ENCODE measurements around the gene ALMS1. TPM values are rescaled to one million over a fixed set of nuclear protein-coding genes. Genes with fewer than 3 reads are reported as not detected.
"Not testable (repeated sequence)": the region's sequence is repeated elsewhere in the genome, so short reads cannot be mapped to it uniquely, and the experiment has no call there.

Gene ALMS1
- total RNA-seq, 3 donors from 2014 or later (not counting 1 experiment from before 2014, with no cell fraction given): 22.9 to 33.8 (median 26.9) TPM

GRCh38 chr2:73503992-73504570 is 118.4 kb downstream of the ALMS1 start:
- Histone ChIP-seq H3K36me3 (ENCODE audit: control insufficient read depth, insufficient read depth, low read length) (no peaks in the 10 kb centered on the region), H3K4me3 (ENCODE audit: low read length) (no peak overlapping the region), H3K27me3 (ENCODE audit: control insufficient read depth, insufficient read depth, low read length) (no peaks in the 10 kb centered on the region), H3K4me1 (ENCODE audit: control insufficient read depth, insufficient read depth, low read length) (no peaks in the 10 kb centered on the region), H3K27ac (ENCODE audit: low read length) (no peak overlapping the region), H3K9me3 (ENCODE audit: control insufficient read depth, insufficient read depth, low read length) (no peaks in the 10 kb centered on the region)
- no peak overlapping the region for H3K27ac Mint-ChIP-seq
- DNase-seq (no peak), ATAC-seq (no peak)
- H3K4me1 Mint-ChIP-seq: peaks cover 0 to 4% of the 10 kb centered on the region in 2 donors
- no peaks in the 10 kb centered on the region for H3K27me3 Mint-ChIP-seq (ENCODE audit: low read depth in 2 of 2)
- 92% methylated on average over 2 of the region's 2 CpGs for WGBS (ENCODE audit: insufficient coverage)
- no peak for TF ChIP-seq CTCF (IDR thresholded peaks at IDR 0.05)
- intact Hi-C loops (cut with micrococcal nuclease): no loop called here
- peaks cover 3 to 10% of the 10 kb centered on the region in 2 donors for H3K9me3 Mint-ChIP-seq
- H3K36me3 Mint-ChIP-seq: peaks cover 10% of the 10 kb centered on the region
- H3K4me3 Mint-ChIP-seq: no peak overlapping the region

- H3K27me3 Mint-ChIP-seq (ENCODE audit: low read depth in 2 of 2); H3K9me3 ChIP-seq (ENCODE audit: control insufficient read depth, insufficient read depth, low read length); H3K4me3 ChIP-seq (ENCODE audit: low read length); H3K36me3 ChIP-seq (ENCODE audit: control insufficient read depth, insufficient read depth, low read length); H3K27ac Mint-ChIP-seq; H3K4me1 Mint-ChIP-seq; H3K27me3 ChIP-seq (ENCODE audit: control insufficient read depth, insufficient read depth, low read length); intact Hi-C loops (cut with micrococcal nuclease); H3K27ac ChIP-seq (ENCODE audit: low read length); H3K4me3 Mint-ChIP-seq; DNase-seq; ATAC-seq; H3K4me1 ChIP-seq (ENCODE audit: control insufficient read depth, insufficient read depth, low read length): not testable (repeated sequence)
- WGBS (ENCODE audit: insufficient coverage): 100% methylated on average over 2 of the region's 2 CpGs
- Mint-ChIP-seq H3K36me3 (peaks cover 15% of the 10 kb centered on the region), H3K9me3 (peaks cover 4 to 13% of the 10 kb centered on the region in 2 donors)
These were observed 119.2 kb downstream of the ALMS1 start for GRCh38 chr2:73504850-73505249.

- Mint-ChIP-seq H3K9me3 (peaks cover 7 to 12% of the 10 kb centered on the region in 2 donors), H3K36me3 (peaks cover 26% of the 10 kb centered on the region)
- H3K4me3 Mint-ChIP-seq; DNase-seq; ATAC-seq; H3K27me3 ChIP-seq (ENCODE audit: control insufficient read depth, insufficient read depth, low read length); intact Hi-C loops (cut with micrococcal nuclease); H3K27ac ChIP-seq (ENCODE audit: low read length); H3K4me1 Mint-ChIP-seq; H3K36me3 ChIP-seq (ENCODE audit: control insufficient read depth, insufficient read depth, low read length); H3K27ac Mint-ChIP-seq; H3K27me3 Mint-ChIP-seq (ENCODE audit: low read depth in 2 of 2); H3K4me3 ChIP-seq (ENCODE audit: low read length); H3K9me3 ChIP-seq (ENCODE audit: control insufficient read depth, insufficient read depth, low read length); H3K4me1 ChIP-seq (ENCODE audit: control insufficient read depth, insufficient read depth, low read length): not testable (repeated sequence)
- 93% methylated on average over 5 of the region's 5 CpGs for WGBS (ENCODE audit: insufficient coverage)
These were observed 124.8 kb downstream of the ALMS1 start for GRCh38 chr2:73510470-73510869.

- Mint-ChIP-seq H3K9me3 (peaks cover 2 to 3% of the 10 kb centered on the region in 2 donors), H3K27ac (no peak overlapping the region), H3K4me1 (no peaks in the 10 kb centered on the region), H3K36me3 (peaks cover 8% of the 10 kb centered on the region), H3K4me3 (no peak overlapping the region), H3K27me3 (ENCODE audit: low read depth in 2 of 2) (no peaks in the 10 kb centered on the region)
- TF ChIP-seq CTCF (IDR thresholded peaks at IDR 0.05): no peak
- no peak overlapping the region for H3K4me3 ChIP-seq (ENCODE audit: low read length)
- peaks cover 4% of the 10 kb centered on the region for H3K36me3 ChIP-seq (ENCODE audit: control insufficient read depth, insufficient read depth, low read length)
- ATAC-seq (no peak), DNase-seq (no peak)
- H3K4me1 ChIP-seq (ENCODE audit: control insufficient read depth, insufficient read depth, low read length): no peaks in the 10 kb centered on the region
- no peaks in the 10 kb centered on the region for H3K9me3 ChIP-seq (ENCODE audit: control insufficient read depth, insufficient read depth, low read length)
- intact Hi-C loops (cut with micrococcal nuclease): no loop called here
- no peak overlapping the region for H3K27ac ChIP-seq (ENCODE audit: low read length)
- 50% methylated on average over 1 of the region's 1 CpG for WGBS (ENCODE audit: insufficient coverage)
- no peaks in the 10 kb centered on the region for H3K27me3 ChIP-seq (ENCODE audit: control insufficient read depth, insufficient read depth, low read length)
These were observed 130.4 kb downstream of the ALMS1 start for GRCh38 chr2:73516033-73516432.
